ENCODE measurements around the gene TENM3.

The TENM3 gene

GRCh38 chr4:182640491-182640890, 397.3 kb downstream of the TENM3 start:
- Histone ChIP-seq H3K4me3 (ENCODE audit: severe bottlenecking) (no peak overlapping the region), H3K9me3 (ENCODE audit: severe bottlenecking) (peaks cover 2% of the 10 kb centered on the region), H3K27me3 (ENCODE audit: insufficient read depth, poor library complexity, severe bottlenecking) (peaks cover 4% of the 10 kb centered on the region), H3K27ac (ENCODE audit: poor library complexity, severe bottlenecking) (no peak overlapping the region), H3K36me3 (ENCODE audit: low read depth) (no peaks in the 10 kb centered on the region), H3K4me1 (ENCODE audit: insufficient read depth, poor library complexity, severe bottlenecking) (peaks cover 9% of the 10 kb centered on the region)
- no peak for TF ChIP-seq CTCF (IDR thresholded peaks at IDR 0.05; ENCODE audit: poor library complexity, severe bottlenecking)
- ATAC-seq (ENCODE audit: low read depth) (no peak), DNase-seq (ENCODE audit: low spot score) (no peak)

GRCh38 chr4:182640932-182641331, 397.7 kb downstream of the TENM3 start:
- DNase-seq (ENCODE audit: low spot score): no peak
- Histone ChIP-seq H3K36me3 (ENCODE audit: low read depth) (no peaks in the 10 kb centered on the region), H3K4me1 (ENCODE audit: insufficient read depth, poor library complexity, severe bottlenecking) (peaks cover 9% of the 10 kb centered on the region), H3K4me3 (ENCODE audit: severe bottlenecking) (no peak overlapping the region), H3K27ac (ENCODE audit: poor library complexity, severe bottlenecking) (no peak overlapping the region), H3K9me3 (ENCODE audit: severe bottlenecking) (peaks cover 2% of the 10 kb centered on the region), H3K27me3 (ENCODE audit: insufficient read depth, poor library complexity, severe bottlenecking) (peaks cover 4% of the 10 kb centered on the region)
- TF ChIP-seq CTCF (IDR thresholded peaks at IDR 0.05; ENCODE audit: poor library complexity, severe bottlenecking): no peak
- no peak for ATAC-seq (ENCODE audit: low read depth)

GRCh38 chr4:182642831-182643230, 399.6 kb downstream of the TENM3 start:
- Histone ChIP-seq H3K4me1 (ENCODE audit: insufficient read depth, poor library complexity, severe bottlenecking) (peaks cover 9% of the 10 kb centered on the region), H3K27ac (ENCODE audit: poor library complexity, severe bottlenecking) (no peak overlapping the region), H3K27me3 (ENCODE audit: insufficient read depth, poor library complexity, severe bottlenecking) (peaks cover 4% of the 10 kb centered on the region), H3K9me3 (ENCODE audit: severe bottlenecking) (peaks cover 2% of the 10 kb centered on the region), H3K4me3 (ENCODE audit: severe bottlenecking) (no peak overlapping the region), H3K36me3 (ENCODE audit: low read depth) (no peaks in the 10 kb centered on the region)
- ATAC-seq (ENCODE audit: low read depth): no peak
- DNase-seq (ENCODE audit: low spot score): no peak
- no peak for TF ChIP-seq CTCF (IDR thresholded peaks at IDR 0.05; ENCODE audit: poor library complexity, severe bottlenecking)

GRCh38 chr4:182643801-182644682, 400.8 kb downstream of the TENM3 start:
- no peak for ATAC-seq (ENCODE audit: low read depth)
- no peaks in the 10 kb centered on the region for H3K36me3 ChIP-seq (ENCODE audit: low read depth)
- no peak overlapping the region for H3K27ac ChIP-seq (ENCODE audit: poor library complexity, severe bottlenecking)
- H3K9me3 ChIP-seq (ENCODE audit: severe bottlenecking): peaks cover 2% of the 10 kb centered on the region
- H3K4me1 ChIP-seq (ENCODE audit: insufficient read depth, poor library complexity, severe bottlenecking): peaks cover 9% of the 10 kb centered on the region
- DNase-seq (ENCODE audit: low spot score): no peak
- no peak for TF ChIP-seq CTCF (IDR thresholded peaks at IDR 0.05; ENCODE audit: poor library complexity, severe bottlenecking)
- no peak overlapping the region for H3K4me3 ChIP-seq (ENCODE audit: severe bottlenecking)
- H3K27me3 ChIP-seq (ENCODE audit: insufficient read depth, poor library complexity, severe bottlenecking): peaks cover 4% of the 10 kb centered on the region

- peaks cover 9% of the 10 kb centered on the region for H3K4me1 ChIP-seq (ENCODE audit: insufficient read depth, poor library complexity, severe bottlenecking)
- peaks cover 4% of the 10 kb centered on the region for H3K27me3 ChIP-seq (ENCODE audit: insufficient read depth, poor library complexity, severe bottlenecking)
- H3K4me3 ChIP-seq (ENCODE audit: severe bottlenecking): no peak overlapping the region
- H3K9me3 ChIP-seq (ENCODE audit: severe bottlenecking): peaks cover 2% of the 10 kb centered on the region
- no peaks in the 10 kb centered on the region for H3K36me3 ChIP-seq (ENCODE audit: low read depth)
- ATAC-seq (ENCODE audit: low read depth) (no peak), DNase-seq (ENCODE audit: low spot score) (no peak)
- no peak overlapping the region for H3K27ac ChIP-seq (ENCODE audit: poor library complexity, severe bottlenecking)
- TF ChIP-seq CTCF (IDR thresholded peaks at IDR 0.05; ENCODE audit: poor library complexity, severe bottlenecking): no peak
These were observed 401.5 kb downstream of the TENM3 start for GRCh38 chr4:182644683-182645050.

All from RWPE2 (cell line).